Ureter (tissue), 1 donor: ENCODE data around the gene RRP9. TPM values are rescaled to one million over a fixed set of nuclear protein-coding genes. Genes with fewer than 3 reads are reported as not detected.
"Not testable (repeated sequence)": the region's sequence is repeated elsewhere in the genome, so short reads cannot be mapped to it uniquely, and the experiment has no call there.

Experiments used
- DNase-seq: peaks from one replicate; pipeline ENCODE4 v3.0.0-alpha.2; 2020; ENCODE audit warnings: low spot score
- total RNA-seq: library from RNA; stranded (reverse); gene quantifications from one replicate; pipeline ENCODE4 v1.2.4, GENCODE V29; 2023
- donor health status: DM: yes; HTN: yes; CAD: no.

The RRP9 gene
- total RNA-seq, 1 donor from 2014 or later: 28.2 TPM

DNA sequence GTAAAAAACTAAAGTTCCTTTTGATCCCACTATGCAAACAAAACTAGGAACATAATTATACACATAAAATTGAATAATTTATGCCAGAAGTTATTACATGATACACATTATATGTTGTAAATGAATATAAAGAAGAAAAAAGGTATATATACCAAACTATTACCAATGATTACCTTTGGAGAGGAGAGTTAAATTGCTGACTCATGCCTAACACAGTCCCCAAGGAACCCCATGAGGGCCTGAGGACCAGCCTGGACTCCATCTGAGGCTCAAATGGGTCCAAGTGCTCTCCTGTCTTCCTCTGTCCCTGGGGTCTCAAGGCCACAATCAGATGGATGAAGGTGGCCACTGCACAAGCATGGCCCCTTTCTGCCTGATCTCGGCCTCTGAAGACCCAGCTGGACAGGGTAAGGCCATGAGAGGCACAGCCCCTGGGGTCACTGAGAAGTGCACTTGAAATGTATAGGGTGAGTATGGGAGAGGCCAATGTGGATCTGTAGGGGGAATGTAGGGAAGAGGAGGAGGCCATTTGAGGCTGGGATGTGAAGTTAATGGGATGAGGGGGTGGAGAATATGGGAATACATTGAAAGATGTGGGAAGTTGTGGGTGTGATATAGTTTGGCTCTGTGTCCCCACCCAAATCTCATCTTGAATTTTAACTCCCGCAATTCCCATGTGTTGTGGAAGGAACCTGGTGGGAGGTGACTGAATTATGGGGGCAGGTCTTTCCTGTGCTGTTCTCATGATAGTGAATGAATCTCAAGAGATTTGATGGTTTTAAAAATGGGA lies 37.5 kb downstream of the RRP9 start:
- no peak for DNase-seq

DNA sequence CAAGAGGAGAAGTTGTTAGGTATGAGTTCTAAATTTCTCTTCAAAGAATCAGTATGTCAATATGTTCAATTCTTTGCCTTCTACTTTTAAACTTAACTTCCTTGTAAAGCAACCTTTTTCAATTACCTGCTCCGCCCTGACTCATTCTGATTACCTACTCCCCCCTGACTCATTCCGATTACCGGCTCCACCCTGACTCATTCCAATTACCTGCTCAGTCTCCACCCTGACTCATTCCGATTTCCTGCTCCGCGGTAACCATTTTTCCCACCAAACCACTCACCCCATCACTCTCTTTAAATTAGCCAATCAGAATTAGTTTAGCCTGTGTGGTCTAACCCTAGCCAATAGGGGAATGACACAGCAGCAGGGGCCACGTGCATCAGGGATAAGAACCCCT lies 39.3 kb downstream of the RRP9 start:
- DNase-seq: peak; percentile 60

DNA sequence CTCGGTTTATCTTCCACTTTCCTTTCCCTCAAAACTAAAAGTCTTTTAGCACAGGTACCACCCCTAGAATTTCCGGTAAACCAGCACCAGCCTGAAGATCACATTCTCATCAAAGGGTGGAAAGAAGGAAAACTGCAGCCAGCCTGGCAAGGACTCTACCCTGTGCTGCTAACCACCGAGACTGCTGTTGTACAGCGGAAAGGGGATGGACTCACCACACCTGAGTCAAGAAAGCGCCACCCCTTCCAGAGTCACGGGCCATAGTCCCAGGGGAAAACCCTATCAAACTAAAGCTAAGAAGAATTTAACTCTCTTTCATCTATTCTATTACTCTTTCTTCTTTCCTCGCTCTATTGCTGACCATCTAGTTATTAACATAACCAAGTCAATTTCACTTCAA lies 41.7 kb downstream of the RRP9 start:
- DNase-seq: not testable (repeated sequence)

DNA sequence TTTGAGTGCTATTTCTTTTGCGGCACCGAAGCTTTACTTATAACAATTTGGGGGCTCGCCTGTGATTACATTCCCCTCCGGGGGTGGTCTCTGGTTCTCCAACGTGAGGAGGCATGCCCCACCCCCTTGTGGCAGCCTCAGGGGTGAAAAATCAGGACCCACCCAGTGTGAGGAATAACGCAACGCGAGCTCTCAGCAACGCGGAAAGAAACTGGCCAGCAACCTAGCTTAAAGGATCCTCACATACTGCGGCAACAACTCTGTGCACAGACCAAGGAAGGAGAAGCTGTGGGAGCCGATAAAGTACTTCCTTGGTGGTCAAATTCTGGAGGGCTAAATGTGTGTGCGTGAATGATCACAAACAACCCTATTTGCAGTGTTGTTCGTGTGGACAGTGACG lies 44.3 kb downstream of the RRP9 start:
- DNase-seq: no peak

DNA sequence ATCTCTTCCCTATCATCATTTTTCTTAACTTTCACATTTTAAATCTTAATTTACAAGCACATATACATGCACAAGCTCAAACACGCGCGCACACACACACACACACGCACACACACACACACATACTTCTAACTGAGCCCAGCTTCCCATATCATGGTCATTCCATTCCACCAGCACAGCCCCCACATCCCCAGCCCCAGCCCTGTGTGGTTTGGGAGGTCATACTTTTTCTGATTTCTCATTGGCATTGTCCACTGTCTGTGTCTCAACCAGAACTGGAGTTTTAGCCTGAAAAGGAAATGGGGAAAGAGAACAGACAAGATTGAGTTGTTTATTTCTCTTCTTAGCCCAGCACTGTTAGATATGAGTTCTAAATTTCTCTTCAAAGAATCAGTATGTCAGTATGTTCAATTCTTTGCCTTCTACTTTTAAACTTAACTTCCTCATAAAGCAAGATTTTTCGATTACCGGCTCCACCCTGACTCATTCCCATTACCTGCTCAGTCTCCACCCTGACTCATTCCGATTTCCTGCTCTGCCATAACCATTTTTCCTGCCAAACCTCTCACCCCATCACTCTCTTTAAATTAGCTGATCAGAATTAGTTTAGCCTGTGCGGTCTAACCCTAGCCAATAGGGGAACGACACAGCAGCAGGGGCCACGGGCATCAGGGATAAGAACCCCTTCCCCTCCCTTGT lies 44.9 kb downstream of the RRP9 start:
- no peak for DNase-seq

DNA sequence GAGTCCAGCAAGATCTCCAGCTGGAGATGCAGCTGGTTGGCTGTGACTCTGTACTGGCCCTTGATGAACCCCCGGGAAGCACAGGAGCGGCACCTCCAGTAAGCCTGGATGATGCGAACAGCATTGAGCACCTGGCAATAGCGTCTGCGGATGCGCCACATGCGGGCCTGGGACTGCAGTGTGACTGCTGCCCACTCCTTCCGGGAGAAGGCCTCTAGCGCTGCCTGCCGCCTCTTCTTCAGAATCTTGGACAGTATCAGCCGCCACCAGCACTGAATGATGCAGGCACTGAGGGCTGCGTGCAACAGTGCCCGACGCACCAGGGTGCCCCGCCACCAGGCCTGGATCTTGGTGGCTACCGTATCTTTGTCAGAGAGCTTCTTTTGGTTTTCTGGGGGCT lies 46.8 kb downstream of the RRP9 start:
- no peak for DNase-seq

DNA sequence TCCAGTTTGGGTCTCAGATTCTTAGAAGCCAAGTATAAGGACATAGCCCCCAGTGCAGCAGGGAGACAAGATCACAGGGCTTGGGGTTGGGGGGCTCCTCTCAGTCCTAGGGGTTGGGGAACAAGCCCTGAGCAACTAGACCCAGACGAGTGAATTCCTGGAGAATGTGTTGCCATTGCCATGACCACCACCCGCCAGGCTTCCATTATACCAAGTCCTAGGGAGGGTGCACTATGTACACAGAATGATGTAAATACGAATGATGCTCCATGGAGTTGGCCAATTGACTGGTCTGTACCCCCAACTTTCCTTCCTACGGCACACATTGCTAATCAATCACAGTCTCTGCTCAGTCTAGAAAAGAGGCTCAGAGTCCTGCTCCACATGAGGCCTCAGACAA lies 47.3 kb downstream of the RRP9 start:
- DNase-seq: no peak

- no peak for DNase-seq
Measured at GRCh38 chr3:51891242-51892039, 50.3 kb downstream of the RRP9 start.

DNA sequence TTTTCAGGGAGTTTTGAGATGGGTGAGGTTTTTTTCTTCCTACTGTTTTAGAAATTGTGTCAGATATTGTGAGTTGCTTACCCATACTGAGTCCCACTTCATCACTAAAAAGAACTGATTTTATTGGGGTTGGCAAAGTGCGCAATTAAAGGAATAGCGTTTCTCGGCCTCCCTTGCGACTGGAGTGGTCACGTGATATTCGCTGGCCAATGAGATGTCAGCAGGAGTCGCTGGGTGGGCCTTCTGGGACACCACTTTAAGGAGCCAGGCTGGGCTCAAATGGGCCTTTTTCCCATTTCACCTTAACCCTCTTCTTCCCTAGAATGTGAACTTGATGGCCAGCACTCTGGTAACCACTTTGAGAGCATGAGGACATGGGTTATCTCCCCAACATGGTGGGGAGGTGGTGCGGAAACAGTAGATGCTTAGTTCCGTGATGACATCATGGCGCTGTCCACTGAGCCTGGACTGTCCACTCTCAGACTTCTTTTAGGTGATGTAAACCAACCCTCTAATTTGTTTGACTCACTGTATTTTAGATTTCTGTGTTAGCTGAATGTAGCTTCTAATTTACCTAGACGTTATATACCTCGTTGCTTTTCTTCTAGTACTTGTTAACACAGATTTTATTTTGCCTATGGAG lies 53.1 kb downstream of the RRP9 start:
- no peak for DNase-seq

DNA sequence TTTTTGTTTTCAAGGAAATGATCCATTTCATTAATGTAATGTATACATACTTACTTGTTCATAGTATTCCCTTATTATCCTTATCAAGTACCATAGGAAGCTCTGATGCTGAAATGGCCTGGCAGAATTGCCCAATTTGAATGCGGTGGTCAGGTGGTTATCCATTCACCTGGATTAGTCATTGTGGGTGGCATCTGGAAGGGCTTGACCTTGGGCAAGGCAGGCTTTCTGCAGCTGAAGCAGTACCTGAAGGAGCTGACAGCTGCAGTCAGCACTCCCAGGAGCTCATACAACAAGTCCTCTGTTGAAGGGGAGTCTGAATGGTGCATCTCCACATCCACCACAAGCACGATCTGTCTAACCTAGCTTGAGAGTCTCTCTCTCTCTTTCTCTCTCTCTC lies 54.1 kb downstream of the RRP9 start:
- no peak for DNase-seq

DNA sequence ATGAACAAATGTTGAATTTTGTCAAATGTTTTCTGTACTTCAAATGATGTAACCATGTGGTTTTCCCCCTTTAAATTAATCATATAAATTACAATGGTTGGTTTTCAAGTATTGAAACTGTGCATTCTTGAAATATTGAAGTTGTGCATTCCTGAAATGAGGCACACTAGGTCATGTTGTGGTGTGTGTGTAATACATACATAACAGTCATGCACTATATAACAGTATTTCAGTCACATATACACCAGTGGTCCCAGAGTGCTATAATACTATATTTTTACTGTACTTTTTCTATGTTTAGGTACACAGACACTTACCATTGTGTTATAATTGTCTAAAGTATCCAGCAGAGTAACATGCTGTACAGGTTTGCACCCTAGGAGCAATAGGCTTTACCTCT lies 55.3 kb downstream of the RRP9 start:
- no peak for DNase-seq

Other genes starting within 250 kb of the RRP9 start
- 0.23 TPM for gene GRM2, start 234.8 kb downstream of the RRP9 start, total RNA-seq
- not detected for gene IQCF6, start 162.7 kb downstream of the RRP9 start, total RNA-seq
- gene IQCF2, start 80.3 kb downstream of the RRP9 start, total RNA-seq: not detected
- not detected for gene IQCF5, start 66.3 kb downstream of the RRP9 start, total RNA-seq
- not detected for gene IQCF1, start 38.6 kb downstream of the RRP9 start, total RNA-seq
- 48.5 TPM for gene PARP3, start 459 bp upstream of the RRP9 start, total RNA-seq
- gene GPR62, start 13.5 kb upstream of the RRP9 start, total RNA-seq: 0.57 TPM
- gene PCBP4, start 25.6 kb upstream of the RRP9 start, total RNA-seq: 40.8 TPM
- gene ABHD14B, start 32.1 kb upstream of the RRP9 start, total RNA-seq: 55.3 TPM
- gene ABHD14A, start 33.2 kb upstream of the RRP9 start, total RNA-seq: 19.4 TPM
- 72.8 TPM for gene ACY1, start 41.6 kb upstream of the RRP9 start, total RNA-seq
- gene RPL29, start 54.0 kb upstream of the RRP9 start, total RNA-seq: 1,577 TPM
- 22.2 TPM for gene DUSP7, start 114.7 kb upstream of the RRP9 start, total RNA-seq
- 3.6 TPM for gene POC1A, start 212.5 kb upstream of the RRP9 start, total RNA-seq